GM12891 (cell line): ENCODE results near the gene FREY1.
A peak's percentile ranks its signal among the peaks of the same experiment; 100 is the strongest.

ENCODE experiments used
- DNase-seq: peaks from one replicate; pipeline ENCODE4 v3.0.0; 2011; ENCODE audit warnings: low spot score; ENCODE audit not compliant: insufficient read length
- FAIRE-seq: peaks from 2 replicates; lab custom pipeline; 2011; peaks lifted over from hg19 to GRCh38; lab: Jason Lieb, UNC
- PAX5 ChIP-seq: IDR thresholded peaks from 2 replicates; pipeline ENCODE4 v1.6.1; 2011; ENCODE audit warnings: low read length, moderate library complexity, mild to moderate bottlenecking; ENCODE audit not compliant: insufficient read depth, severe bottlenecking
- POLR2A ChIP-seq: IDR thresholded peaks from 2 replicates; pipeline ENCODE4 v1.6.1; 2011; ENCODE audit warnings: low read depth, low read length, control low read depth
- POLR2AphosphoS5 ChIP-seq: IDR thresholded peaks from 2 replicates; pipeline ENCODE4 v1.6.1; 2011; ENCODE audit warnings: low read depth, low read length, control low read depth
- POU2F2 ChIP-seq: IDR thresholded peaks from 2 replicates; pipeline ENCODE4 v1.6.1; 2011; ENCODE audit warnings: low read depth, mild to moderate bottlenecking, control low read depth, low read length, moderate library complexity
- SPI1 ChIP-seq: IDR thresholded peaks from 2 replicates; pipeline ENCODE4 v1.6.1; 2011; ENCODE audit warnings: low read depth, low read length, control low read depth
- TAF1 ChIP-seq: IDR thresholded peaks from 2 replicates; pipeline ENCODE4 v1.6.1; 2011; ENCODE audit warnings: low read depth, low read length, control low read depth

The FREY1 gene

GRCh38 chr11:45924036-45924915, 17.2 kb upstream of the FREY1 start:
- FAIRE-seq (no peak), DNase-seq (no peak)
- no peak for TF ChIP-seq POLR2A
- no peak for TF ChIP-seq TAF1
- no peak for TF ChIP-seq POU2F2
- no peak for TF ChIP-seq POLR2AphosphoS5
- no peak for TF ChIP-seq PAX5
- no peak for TF ChIP-seq SPI1

GRCh38 chr11:45922425-45923082, 15.5 kb upstream of the FREY1 start, which contains the start of gene LARGE2:
Gene LARGE2 (plus strand): TSS chr11:45922656. CDS start chr11:45922883, 227 bp downstream.
- peak; percentile 27 for DNase-seq
- FAIRE-seq, result no peak
- TF ChIP-seq POLR2AphosphoS5, result no peak
- no peak for TF ChIP-seq SPI1
- TF ChIP-seq POLR2A, result no peak
- TF ChIP-seq POU2F2, result no peak
- no peak for TF ChIP-seq PAX5
- no peak for TF ChIP-seq TAF1

DNA sequence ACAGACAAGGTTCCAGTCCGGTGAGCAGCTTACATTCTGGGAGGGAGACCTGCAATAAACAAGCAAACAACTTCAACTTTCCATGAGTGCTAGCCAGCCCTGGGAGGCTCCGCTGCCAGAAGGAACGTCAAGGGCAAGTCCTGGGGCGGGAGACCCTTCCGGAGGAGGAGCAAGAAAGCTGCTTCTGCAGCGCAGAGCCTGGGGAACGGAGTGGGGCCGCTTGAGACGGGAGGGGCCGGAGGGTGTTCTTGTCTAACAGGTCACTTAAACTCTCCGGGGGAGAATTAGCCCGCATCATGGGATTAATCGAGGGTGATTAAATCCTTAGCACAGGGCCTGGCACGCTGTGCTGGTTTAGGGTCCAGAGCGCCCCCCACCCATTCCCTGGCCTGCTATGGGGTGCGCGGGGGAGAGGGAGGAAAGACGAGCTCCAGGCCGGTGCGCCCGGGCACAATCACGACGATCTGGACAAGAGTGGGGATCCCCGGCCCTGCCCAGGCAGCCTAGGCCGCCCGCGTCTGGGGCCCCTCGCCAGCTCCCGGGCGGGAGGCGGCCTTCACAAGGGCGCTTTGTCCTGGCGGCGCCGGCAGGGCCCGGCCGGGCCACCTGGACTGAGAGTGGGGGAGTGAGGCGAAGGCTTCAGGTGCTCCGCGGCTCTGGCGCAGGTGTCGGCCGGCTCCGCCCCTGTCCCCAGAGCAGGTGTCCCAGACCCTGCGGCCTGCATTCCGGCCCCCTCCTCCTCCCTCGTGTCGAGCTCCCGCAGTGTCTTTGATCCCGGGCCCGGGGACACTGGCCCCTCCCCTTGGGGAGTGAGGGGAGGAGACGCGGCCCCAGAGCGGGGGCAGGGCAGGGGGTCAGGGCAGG, 14.7 kb upstream of the FREY1 start:
- DNase-seq, result peak; percentile 13
- FAIRE-seq, result no peak

DNA sequence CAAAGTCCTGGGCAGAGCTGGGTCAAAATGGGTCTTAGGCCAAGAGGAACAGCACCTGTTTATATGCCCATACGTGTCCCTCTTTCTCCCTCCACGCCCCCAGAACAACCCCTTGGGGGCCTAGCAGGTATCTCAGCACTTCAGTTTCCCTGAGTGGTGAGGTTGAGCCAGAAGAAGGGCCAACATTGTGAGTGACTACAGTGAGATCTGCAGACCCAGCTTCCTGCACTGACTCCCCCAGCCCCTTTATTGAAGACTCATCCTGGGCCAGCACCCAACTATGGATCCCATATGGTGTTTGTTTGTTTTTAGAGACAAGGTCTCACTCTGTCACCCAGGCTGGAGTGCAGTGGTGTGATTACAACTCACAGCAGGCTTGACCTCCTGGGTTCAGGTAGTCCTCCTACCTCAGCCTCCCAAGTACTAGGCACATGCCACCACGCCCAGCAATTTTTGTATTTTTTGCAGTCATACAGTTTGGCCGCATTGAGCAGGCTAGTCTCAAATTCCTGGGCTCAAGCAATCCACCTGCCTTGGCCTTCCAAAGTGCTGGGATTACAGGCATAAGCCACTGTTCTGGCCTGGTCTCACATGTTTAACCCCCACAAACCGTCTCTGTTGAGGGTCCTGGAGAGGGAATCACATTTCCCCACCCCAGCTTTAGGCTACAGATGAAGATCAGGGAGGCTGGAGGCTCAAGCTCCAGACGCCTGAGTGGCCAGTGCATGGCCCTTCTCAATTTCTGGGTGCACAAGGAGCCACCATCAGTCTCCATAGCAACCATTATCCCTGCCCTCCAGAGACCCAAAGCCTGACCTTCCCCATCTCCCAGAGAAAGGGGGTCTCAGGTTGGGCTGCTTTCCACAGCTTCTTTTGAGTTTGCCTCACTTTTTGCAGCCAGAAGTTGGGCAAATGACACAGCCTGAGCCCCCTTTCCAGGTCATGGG, 13.7 kb upstream of the FREY1 start:
- DNase-seq (no peak), FAIRE-seq (no peak)
- TF ChIP-seq POLR2AphosphoS5 (no peak), POLR2A (no peak), SPI1 (no peak), POU2F2 (no peak), TAF1 (no peak), PAX5 (no peak)

More for the DNA sequence above, 14.7 kb upstream of the FREY1 start:
- no peak for TF ChIP-seq POU2F2
- TF ChIP-seq SPI1, result no peak
- no peak for TF ChIP-seq POLR2A
- no peak for TF ChIP-seq POLR2AphosphoS5
- no peak for TF ChIP-seq PAX5
- TF ChIP-seq TAF1, result no peak

DNA sequence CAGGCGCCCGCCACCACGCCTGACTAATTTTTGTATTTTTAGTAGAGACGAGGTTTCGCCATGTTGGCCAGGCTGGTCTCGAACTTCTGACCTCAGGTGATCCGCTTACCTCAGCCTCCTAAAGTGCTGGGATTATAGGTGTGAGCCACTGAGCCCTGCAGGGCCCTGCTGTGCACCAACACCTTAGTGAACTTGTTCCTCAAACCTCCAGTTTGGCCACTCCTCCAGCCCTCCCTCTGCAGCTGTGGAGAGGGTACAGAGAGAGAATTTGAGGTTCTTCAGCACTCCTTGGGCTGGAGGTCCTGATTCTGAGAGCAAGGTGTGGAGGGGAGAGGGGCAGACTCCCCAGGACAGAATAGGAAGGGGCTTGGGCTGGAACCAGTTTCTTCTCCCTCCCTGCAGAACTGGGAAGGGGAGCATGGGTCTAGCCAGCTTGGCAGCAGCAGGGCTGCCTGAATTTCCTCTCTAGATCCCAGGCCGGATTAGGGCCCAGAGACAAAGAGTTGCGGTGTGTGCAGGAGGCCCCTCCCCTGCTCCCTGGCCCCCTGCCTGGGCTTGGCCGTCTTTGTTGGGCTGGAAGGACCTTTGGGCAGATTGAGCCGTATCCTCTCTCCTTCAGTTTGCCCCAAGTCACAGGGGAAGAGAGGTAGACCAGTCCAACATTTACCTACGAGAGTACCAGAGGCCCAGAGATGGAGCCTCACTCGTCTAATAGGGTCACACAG, 12.9 kb upstream of the FREY1 start:
- no peak for TF ChIP-seq POU2F2
- TF ChIP-seq SPI1, result no peak
- TF ChIP-seq POLR2AphosphoS5, result no peak
- no peak for TF ChIP-seq POLR2A
- TF ChIP-seq TAF1, result no peak
- TF ChIP-seq PAX5, result no peak
- no peak for DNase-seq
- FAIRE-seq, result no peak

- TF ChIP-seq TAF1, result no peak
- no peak for TF ChIP-seq POU2F2
- TF ChIP-seq POLR2A, result no peak
- TF ChIP-seq POLR2AphosphoS5, result no peak
- TF ChIP-seq SPI1, result no peak
- no peak for TF ChIP-seq PAX5
- FAIRE-seq (no peak), DNase-seq (no peak)
Observed at GRCh38 chr11:45918962-45919675, 12.0 kb upstream of the FREY1 start.

DNA sequence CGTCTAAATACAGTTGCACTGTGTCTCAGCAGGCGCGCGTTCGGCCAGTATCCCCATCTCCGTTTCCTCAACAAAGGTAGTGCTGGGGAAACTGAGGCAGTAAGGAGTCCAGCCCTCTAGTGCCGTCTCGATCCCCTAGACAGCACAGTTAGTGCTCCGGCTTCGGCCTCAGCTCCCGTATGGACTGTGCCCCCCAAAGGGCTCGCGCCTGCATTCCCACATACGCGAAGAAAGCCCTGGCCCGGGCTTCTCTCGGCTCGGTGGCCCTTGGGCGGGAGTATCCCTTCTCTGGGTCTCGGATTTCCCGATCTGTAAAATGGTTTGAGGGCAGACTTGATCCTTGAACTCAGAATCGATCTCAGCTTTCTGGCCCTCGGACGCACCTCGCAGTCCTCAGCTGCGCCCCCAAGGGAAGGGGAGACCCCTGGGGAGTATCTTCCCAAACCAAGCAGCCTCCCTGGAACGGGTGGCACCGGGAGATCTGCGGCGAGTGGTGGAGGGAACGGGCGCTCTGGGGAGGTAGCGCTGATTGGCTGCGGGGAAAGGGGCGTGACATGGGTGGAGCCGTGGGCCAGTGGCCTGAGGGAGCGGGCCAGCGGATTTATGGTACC, 11.4 kb upstream of the FREY1 start:
- FAIRE-seq, result peak; percentile 76
- TF ChIP-seq POU2F2 (no peak), POLR2AphosphoS5 (no peak), SPI1 (no peak), TAF1 (no peak), POLR2A (no peak), PAX5 (no peak)
- no peak for DNase-seq
